ENCODE data around the gene EIF2AK2. TPM values are rescaled to one million over a fixed set of nuclear protein-coding genes. Genes with fewer than 3 reads are reported as not detected.

The EIF2AK2 gene
- total RNA-seq, 1 donor from 2014 or later = 37.0 TPM

DNA sequence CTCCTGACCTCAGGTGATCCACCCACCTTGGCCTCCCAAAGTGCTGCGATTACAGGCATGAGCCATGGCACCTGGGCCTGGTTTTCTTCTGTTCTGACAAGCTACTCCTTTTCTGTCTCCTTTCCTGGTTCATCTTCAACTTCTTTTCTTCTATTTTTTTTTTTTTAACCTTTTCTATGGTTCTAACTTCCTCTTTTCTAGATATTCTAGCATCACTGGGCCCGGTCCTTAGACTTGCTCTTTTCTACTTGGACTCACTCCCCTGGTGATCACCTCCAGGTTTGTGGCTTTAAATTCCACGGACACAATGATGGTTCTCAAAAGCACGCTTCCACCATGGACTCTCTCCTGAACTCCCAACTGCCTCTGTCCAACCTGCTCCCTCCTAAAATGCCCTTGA, 2.0 kb downstream of the EIF2AK2 start:
- no peak for DNase-seq
- ATAC-seq (ENCODE audit: low read depth) = no peak
- peaks cover 48% of the 10 kb centered on the region for H3K4me1 Mint-ChIP-seq
- peak overlapping the region; percentile 89 for H3K4me3 Mint-ChIP-seq
- intact Hi-C loops (cut with micrococcal nuclease) = loop anchor here (5.0 kb wide), 3 partner anchors 43 to 738 kb away; partner anchors contain the start of genes CEBPZOS, GPATCH11 and HEATR5B
- H3K36me3 Mint-ChIP-seq (ENCODE audit: low read depth) = peaks cover 25% of the 10 kb centered on the region
- H3K27ac Mint-ChIP-seq = peak overlapping the region; percentile 86
- H3K9me3 Mint-ChIP-seq = no peaks in the 10 kb centered on the region
- CTCF ChIA-PET = no interaction called here
- no peak for TF ChIP-seq CTCF (IDR thresholded peaks at IDR 0.05)
- no peaks in the 10 kb centered on the region for H3K27me3 Mint-ChIP-seq
- POLR2A ChIA-PET = no interaction called here

GRCh38 chr2:37153224-37153623, 3.6 kb downstream of the EIF2AK2 start:
- H3K27me3 Mint-ChIP-seq = no peaks in the 10 kb centered on the region
- DNase-seq = no peak
- H3K36me3 Mint-ChIP-seq (ENCODE audit: low read depth) = peaks cover 36% of the 10 kb centered on the region
- peaks cover 51% of the 10 kb centered on the region for H3K4me1 Mint-ChIP-seq
- ChIA-PET CTCF (no interaction called here), POLR2A (no interaction called here)
- intact Hi-C loops (cut with micrococcal nuclease) = no loop called here
- peak overlapping the region; percentile 6 for H3K27ac Mint-ChIP-seq
- no peak for ATAC-seq (ENCODE audit: low read depth)
- no peak for TF ChIP-seq CTCF (IDR thresholded peaks at IDR 0.05)
- no peak overlapping the region for H3K4me3 Mint-ChIP-seq
- H3K9me3 Mint-ChIP-seq = no peaks in the 10 kb centered on the region

DNA sequence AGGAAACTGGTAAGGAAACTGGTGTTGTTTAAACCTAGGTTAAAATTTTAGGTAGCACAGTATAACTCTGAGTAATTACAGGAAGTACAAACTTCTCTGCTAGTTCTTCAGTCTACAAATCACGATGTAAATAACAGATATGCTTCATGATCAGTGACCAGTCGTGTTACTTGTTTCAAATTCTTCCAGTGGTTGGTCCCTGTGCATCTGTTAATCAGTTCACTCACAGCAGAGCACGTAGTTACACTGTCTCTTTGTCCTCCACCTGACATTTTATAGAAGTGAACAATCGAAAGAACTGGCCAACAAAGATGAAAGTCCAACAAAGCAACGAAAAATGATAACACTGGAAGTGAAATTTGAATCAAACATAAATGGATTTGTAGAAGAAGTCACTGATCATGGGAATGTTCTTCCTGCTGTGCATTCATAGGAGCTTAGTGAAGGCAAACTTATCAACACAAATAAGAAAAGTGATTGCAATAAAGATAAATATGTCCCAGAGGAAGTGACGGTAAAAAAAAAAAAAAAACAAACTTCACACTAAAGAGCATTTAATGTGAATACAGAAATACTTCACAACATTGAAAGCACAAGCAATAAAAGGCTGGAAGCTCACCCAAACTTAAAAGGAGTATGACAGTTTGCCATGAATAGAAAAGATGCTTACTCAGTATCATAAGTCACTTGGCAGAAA, 7.0 kb downstream of the EIF2AK2 start:
- DNase-seq (no peak), ATAC-seq (ENCODE audit: low read depth) (peak; percentile 37)
- no peaks in the 10 kb centered on the region for H3K27me3 Mint-ChIP-seq
- intact Hi-C loops (cut with micrococcal nuclease) = no loop called here
- ChIA-PET CTCF (no interaction called here), POLR2A (interaction anchor here (0.7 kb wide), 1 partner anchor 72 kb away, joined by 4 read pairs; no protein-coding TSS in a partner anchor)
- H3K9me3 Mint-ChIP-seq = no peaks in the 10 kb centered on the region
- TF ChIP-seq CTCF (IDR thresholded peaks at IDR 0.05) = no peak
- H3K4me1 Mint-ChIP-seq = peaks cover 31% of the 10 kb centered on the region
- H3K36me3 Mint-ChIP-seq (ENCODE audit: low read depth) = peaks cover 49% of the 10 kb centered on the region
- H3K27ac Mint-ChIP-seq = no peak overlapping the region
- no peak overlapping the region for H3K4me3 Mint-ChIP-seq

DNA sequence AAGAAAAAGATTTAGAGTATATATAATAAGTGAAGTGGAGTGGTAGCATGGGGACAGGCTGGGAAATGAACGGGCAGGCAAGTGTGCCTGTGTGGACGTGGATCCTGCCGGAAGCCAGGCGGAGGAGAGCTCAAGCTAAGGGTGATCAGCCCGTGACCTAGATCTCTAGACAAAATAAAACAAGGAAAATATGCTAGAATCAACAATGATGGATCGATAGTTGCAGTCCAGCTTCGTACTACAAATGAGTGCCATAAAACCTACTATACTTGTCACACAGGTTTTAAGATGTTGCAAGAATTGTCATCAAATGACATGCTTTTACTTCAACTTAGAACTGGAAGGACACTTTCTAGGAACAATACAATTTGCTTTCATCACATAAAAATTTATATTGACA, 8.5 kb downstream of the EIF2AK2 start:
- no peak for DNase-seq
- intact Hi-C loops (cut with micrococcal nuclease) = no loop called here
- no peak for TF ChIP-seq CTCF (IDR thresholded peaks at IDR 0.05)
- Mint-ChIP-seq H3K4me1 (peaks cover 19% of the 10 kb centered on the region), H3K27ac (no peak overlapping the region), H3K27me3 (no peaks in the 10 kb centered on the region), H3K36me3 (ENCODE audit: low read depth) (peaks cover 52% of the 10 kb centered on the region), H3K4me3 (no peak overlapping the region), H3K9me3 (no peaks in the 10 kb centered on the region)
- CTCF ChIA-PET = no interaction called here
- ATAC-seq (ENCODE audit: low read depth) = no peak
- POLR2A ChIA-PET = no interaction called here

GRCh38 chr2:37146062-37146461, 10.7 kb downstream of the EIF2AK2 start:
- no peak overlapping the region for H3K27ac Mint-ChIP-seq
- TF ChIP-seq CTCF (IDR thresholded peaks at IDR 0.05) = no peak
- ATAC-seq (ENCODE audit: low read depth) = no peak
- H3K4me3 Mint-ChIP-seq = no peak overlapping the region
- ChIA-PET POLR2A (no interaction called here), CTCF (no interaction called here)
- DNase-seq = no peak
- H3K36me3 Mint-ChIP-seq (ENCODE audit: low read depth) = peaks cover 57% of the 10 kb centered on the region
- H3K4me1 Mint-ChIP-seq = peaks cover 13% of the 10 kb centered on the region
- intact Hi-C loops (cut with micrococcal nuclease) = no loop called here
- H3K9me3 Mint-ChIP-seq = no peaks in the 10 kb centered on the region
- H3K27me3 Mint-ChIP-seq = no peaks in the 10 kb centered on the region
